SK-N-MC (cell line): ENCODE results near the gene MANEAL.

Source experiments
- EZH2 ChIP-seq: fragments of 200-600 bp; sonication (generic); IDR thresholded peaks from one replicate; pipeline ENCODE4 v1.6.1; 2017; ENCODE audit warnings: antibody characterized with exemption
- FOXP2 ChIP-seq: optimal IDR thresholded peaks from 2 replicates; pipeline ENCODE3; 2011; ENCODE audit warnings: mild to moderate bottlenecking, moderate library complexity; ENCODE audit not compliant: insufficient read depth; ENCODE audit errors: extremely low read length, control extremely low read depth
- POLR2AphosphoS5 ChIP-seq: IDR thresholded peaks from 2 replicates; pipeline ENCODE4 v1.6.1; 2012; ENCODE audit warnings: mild to moderate bottlenecking, low read depth, low read length, borderline replicate concordance

DNA sequence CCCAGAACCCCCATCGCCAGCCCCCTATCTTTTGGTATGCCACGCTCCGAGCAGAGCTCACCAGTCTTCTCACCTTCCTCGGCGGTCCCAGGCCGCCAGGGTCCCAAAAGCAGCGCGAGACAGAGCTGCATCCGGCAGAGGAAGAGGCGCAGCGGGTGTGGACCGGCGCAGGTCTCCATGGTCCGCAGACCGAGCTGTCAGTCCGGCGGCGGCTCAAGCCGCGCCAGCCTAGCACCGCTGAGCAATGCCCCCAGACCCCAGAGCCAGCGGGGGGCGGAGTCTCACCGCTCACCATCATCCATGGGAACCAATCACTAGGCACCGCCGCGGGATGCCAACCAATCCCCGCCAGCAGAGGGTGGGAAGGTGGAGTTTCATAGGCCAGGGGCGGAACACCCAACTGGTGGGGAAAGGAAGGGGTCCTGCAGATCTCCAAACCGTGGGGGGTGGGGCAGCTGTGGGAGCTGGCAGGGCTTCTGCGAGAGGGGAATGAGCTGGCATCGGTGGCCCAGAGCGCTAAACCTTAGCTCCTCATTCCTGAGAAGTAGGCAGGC is 28.7 kb upstream of the MANEAL start, which contains the start of gene EPHA10:
- TF ChIP-seq EZH2 (no peak), POLR2AphosphoS5 (no peak), FOXP2 (no peak)
